Measurements from ENCODE around the gene LRP1B.

DNA sequence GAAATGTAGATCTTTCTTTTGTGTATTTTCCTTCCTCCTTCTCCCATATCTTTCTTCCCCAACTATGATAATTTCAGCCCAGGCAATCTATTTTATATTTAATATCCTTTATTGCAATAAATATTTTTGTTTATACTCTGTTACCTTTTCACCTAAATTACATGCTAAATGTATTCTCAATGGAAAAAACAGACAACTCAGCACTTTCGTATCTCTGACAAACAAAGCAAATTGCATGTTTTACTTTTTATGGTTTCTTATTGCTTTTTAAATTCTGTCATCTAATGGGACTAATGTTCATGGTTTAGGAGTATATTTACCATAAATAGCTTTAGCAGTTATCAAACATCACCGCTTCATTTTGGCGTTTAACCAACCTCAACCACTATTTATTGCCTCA lies 74.0 kb downstream of the LRP1B start:
- TF ChIP-seq POLR2A (IDR thresholded peaks at IDR 0.05) = no peak
- no peak for TF ChIP-seq EP300 (IDR thresholded peaks at IDR 0.05)

Data from tibial nerve (tissue), 3 donors.